Gastrocnemius medialis (tissue), 4 donors: Measurements from ENCODE around the gene DCAF11. TPM values are rescaled to one million over a fixed set of nuclear protein-coding genes. Genes with fewer than 3 reads are reported as not detected.
A peak's percentile ranks its signal among the peaks of the same experiment; 100 is the strongest.

Experiments used
- ATAC-seq, 2 donors: fragments of 150-250 bp; one replicate each; pipeline ENCODE4 v1.9.1; 2016
- DNase-seq, 2 donors: peaks; one replicate each; pipeline ENCODE4 v3.0.0-alpha.2; 2019
- H3K27ac ChIP-seq, 4 donors: fragments of 200-600 bp; sonication (generic); 1 replicate in 1 of 4; 2 replicates in 3 of 4; pipeline ENCODE4 v1.5.1; 2016 to 2018; ENCODE audit warnings: mild to moderate bottlenecking in 2 of 4, moderate library complexity in 1 of 4
- H3K27me3 ChIP-seq, 3 donors: fragments of 200-600 bp; sonication (generic) in 2 of 3; 1 replicate in 1 of 3; 2 replicates in 2 of 3; pipeline versions ENCODE4 v1.5.1 to v1.6.0; 2016 to 2019; ENCODE audit warnings: mild to moderate bottlenecking in 1 of 3, moderate library complexity in 1 of 3
- H3K36me3 ChIP-seq, 2 donors: fragments of 200-600 bp; sonication (generic) in 1 of 2; one replicate each; pipeline ENCODE4 v1.5.1; 2017 to 2018
- H3K4me1 ChIP-seq, 2 donors: fragments of 200-600 bp; sonication (generic) in 1 of 2; one replicate each; pipeline ENCODE4 v1.5.1; 2016 to 2017; ENCODE audit warnings: mild to moderate bottlenecking in 2 of 2
- H3K4me3 ChIP-seq, 4 donors: fragments of 200-600 bp; sonication (generic) in 3 of 4; 1 replicate in 1 of 4; 2 replicates in 3 of 4; pipeline ENCODE4 v1.5.1; 2016 to 2019; ENCODE audit warnings: mild to moderate bottlenecking in 2 of 4
- H3K9me3 ChIP-seq, 3 donors: fragments of 200-600 bp; sonication (generic) in 2 of 3; 1 replicate in 1 of 3; 2 replicates in 2 of 3; pipeline ENCODE4 v1.5.1; 2016 to 2019
- CTCF ChIP-seq, 5 experiments: fragments of 450-650 bp in 3 of 5; fragments of 200-600 bp in 2 of 5; sonication (generic) in 2 of 5; IDR thresholded peaks in 4 of 5; conservative IDR thresholded peaks in 1 of 5; 1 replicate in 4 of 5; 2 replicates in 1 of 5; pipeline ENCODE4 v1.5.1; 2016 to 2019; ENCODE audit warnings: antibody characterized with exemption in 5 of 5, mild to moderate bottlenecking in 3 of 5, moderate library complexity in 3 of 5
- POLR2A ChIP-seq, 2 donors: fragments of 450-650 bp; IDR thresholded peaks; one replicate each; pipeline ENCODE4 v1.6.1; 2017; ENCODE audit warnings: antibody characterized with exemption in 2 of 2, mild to moderate bottlenecking in 2 of 2, moderate library complexity in 2 of 2
- in situ Hi-C, 4 donors: fragments of 200-750 bp; cut with MboI; loops; one replicate each; pipeline versions ENCODE4 v1.15.0 to v1.8.0; 2017; ENCODE audit warnings: low sequenced_read_pairs in 4 of 4
- intact Hi-C: fragments of 100-400 bp; cut with DNase I; formaldehyde crosslinking; loops from one replicate; pipeline ENCODE4 v1.15.1; 2023; ENCODE audit warnings: low total_unique reads
- total RNA-seq, 4 donors: library from RNA; depleted of rRNA; stranded (reverse); fragments of >200 nt; gene quantifications; one replicate each; pipeline versions ENCODE4 v1.1.0 to v1.2.3, GENCODE V29; 2016

The DCAF11 gene
- total RNA-seq, 4 donors from 2014 or later = 52.4 to 113 (median 88.7) TPM

GRCh38 chr14:24078146-24078545 is 36.4 kb upstream of the DCAF11 start:
- H3K4me1 ChIP-seq = peaks cover 0 to 10% of the 10 kb centered on the region in 2 donors
- H3K9me3 ChIP-seq = no peaks in the 10 kb centered on the region
- ATAC-seq (no peak), DNase-seq (no peak)
- no peak for TF ChIP-seq CTCF (IDR thresholded peaks at IDR 0.05 in 4 of 5, conservative IDR thresholded peaks at IDR 0.05 in 1 of 5)
- no peak overlapping the region for H3K4me3 ChIP-seq
- no peak overlapping the region for H3K27ac ChIP-seq
- intact Hi-C loops (no loop called here), in situ Hi-C loops (no loop called here)
- no peaks in the 10 kb centered on the region for H3K36me3 ChIP-seq
- H3K27me3 ChIP-seq = peaks cover 6 to 9% (median 6%) of the 10 kb centered on the region in 3 donors

GRCh38 chr14:24079491-24080141 is 35.0 kb upstream of the DCAF11 start:
- H3K4me1 ChIP-seq = peaks cover 0 to 10% of the 10 kb centered on the region in 2 donors
- no peak overlapping the region for H3K27ac ChIP-seq
- H3K27me3 ChIP-seq = no peaks in the 10 kb centered on the region
- in situ Hi-C loops = no loop called here
- TF ChIP-seq POLR2A (IDR thresholded peaks at IDR 0.05) (no peak), CTCF (IDR thresholded peaks at IDR 0.05 in 4 of 5, conservative IDR thresholded peaks at IDR 0.05 in 1 of 5) (no peak)
- intact Hi-C loops = no loop called here
- DNase-seq (no peak), ATAC-seq (no peak)
- no peaks in the 10 kb centered on the region for H3K9me3 ChIP-seq
- H3K4me3 ChIP-seq = no peak overlapping the region
- H3K36me3 ChIP-seq = no peaks in the 10 kb centered on the region

GRCh38 chr14:24080142-24080530 is 34.4 kb upstream of the DCAF11 start:
- DNase-seq (no peak), ATAC-seq (no peak)
- TF ChIP-seq CTCF (IDR thresholded peaks at IDR 0.05 in 4 of 5, conservative IDR thresholded peaks at IDR 0.05 in 1 of 5) (no peak), POLR2A (IDR thresholded peaks at IDR 0.05) (no peak)
- Histone ChIP-seq H3K4me1 (peaks cover 0 to 10% of the 10 kb centered on the region in 2 donors), H3K4me3 (no peak overlapping the region), H3K36me3 (no peaks in the 10 kb centered on the region), H3K9me3 (no peaks in the 10 kb centered on the region), H3K27me3 (no peaks in the 10 kb centered on the region), H3K27ac (no peak overlapping the region)
- intact Hi-C loops (no loop called here), in situ Hi-C loops (no loop called here)

GRCh38 chr14:24080888-24081738 is 33.5 kb upstream of the DCAF11 start:
- intact Hi-C loops (no loop called here), in situ Hi-C loops (no loop called here)
- peak overlapping the region in 1 of 4 donors; percentile 23 for H3K27ac ChIP-seq

More at GRCh38 chr14:24080888-24081738, 33.5 kb upstream of the DCAF11 start:
- Histone ChIP-seq H3K9me3 (no peaks in the 10 kb centered on the region), H3K36me3 (no peaks in the 10 kb centered on the region), H3K4me3 (peak overlapping the region; percentile 54 to 76 (median 64)), H3K27me3 (no peaks in the 10 kb centered on the region), H3K4me1 (peaks cover 0 to 10% of the 10 kb centered on the region in 2 donors)
- DNase-seq = no peak
- peak; percentile 78 to 82 for ATAC-seq
- TF ChIP-seq POLR2A (IDR thresholded peaks at IDR 0.05) = no peak
- TF ChIP-seq CTCF (IDR thresholded peaks at IDR 0.05 in 4 of 5, conservative IDR thresholded peaks at IDR 0.05 in 1 of 5) = no peak
